Activated CD8-positive, alpha-beta memory T cell treated with anti-CD3 and anti-CD28 coated beads for 36 hours (primary cell): Measurements from ENCODE around the gene S100A6. TPM values are rescaled to one million over a fixed set of nuclear protein-coding genes. Genes with fewer than 3 reads are reported as not detected.

Experiments used
- CTCF ChIA-PET: fragments of 350-600 bp; sonication (Branson Sonifier 250); formaldehyde crosslinking; loops from one replicate; lab custom pipeline; 2021; ENCODE audit warnings: antibody characterized with exemption; lab: Charles Lee
- POLR2A ChIA-PET: fragments of 350-600 bp; sonication (Branson Sonifier 250); formaldehyde crosslinking; loops from one replicate; lab custom pipeline; 2021; ENCODE audit warnings: antibody characterized with exemption; lab: Charles Lee
- total RNA-seq, 2 experiments: library from RNA; stranded (reverse); gene quantifications; one replicate each; pipeline ENCODE4 v1.2.3, GENCODE V29; 2021

Gene S100A6
- total RNA-seq, 2 experiments from 2014 or later: 203 to 213 TPM

DNA sequence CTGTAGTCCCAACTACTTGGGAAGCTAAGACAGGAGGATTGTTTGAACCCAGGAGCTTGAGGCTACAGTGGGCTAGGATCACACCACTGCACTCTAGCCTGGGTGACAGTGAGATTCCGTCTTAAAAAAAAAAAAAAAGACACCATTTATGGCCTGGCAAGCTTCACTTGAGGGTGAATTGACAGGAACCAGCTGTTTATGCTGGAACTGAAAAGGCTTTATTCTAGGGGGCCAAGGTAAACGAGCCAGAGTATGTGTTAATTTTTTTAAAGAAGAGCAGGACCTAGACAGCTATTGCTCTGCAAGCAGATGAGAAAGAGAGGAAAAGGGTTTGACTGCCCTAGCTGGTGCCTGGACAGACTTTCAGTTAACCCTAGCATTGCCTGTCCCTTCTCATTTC, 37.0 kb downstream of the S100A6 start:
- POLR2A ChIA-PET: no interaction called here
- CTCF ChIA-PET: interaction anchor here (0.8 kb wide), 1 partner anchor 12 kb away, joined by 3 read pairs; no protein-coding TSS in a partner anchor

GRCh38 chr1:153495536-153495935, 40.3 kb downstream of the S100A6 start:
- CTCF ChIA-PET: interaction anchor here (0.6 to 4.3 kb wide), 11 partner anchors 10 to 149 kb away, joined by 3 to 39 read pairs (median 5); partner anchors contain the start of genes PGLYRP4 and S100A9
- POLR2A ChIA-PET: no interaction called here

- ChIA-PET CTCF (interaction anchor here (0.6 to 4.3 kb wide), 13 partner anchors 10 to 149 kb away, joined by 3 to 39 read pairs (median 5); partner anchors contain the start of genes PGLYRP4 and S100A9), POLR2A (no interaction called here)
Observed at GRCh38 chr1:153494976-153495535, 40.7 kb downstream of the S100A6 start.

- ChIA-PET POLR2A (no interaction called here), CTCF (interaction anchor here (1.5 to 4.3 kb wide), 3 partner anchors 27 to 147 kb away, joined by 7 to 39 read pairs (median 9); no protein-coding TSS in a partner anchor)
Observed at GRCh38 chr1:153493343-153493960, 42.3 kb downstream of the S100A6 start.

DNA sequence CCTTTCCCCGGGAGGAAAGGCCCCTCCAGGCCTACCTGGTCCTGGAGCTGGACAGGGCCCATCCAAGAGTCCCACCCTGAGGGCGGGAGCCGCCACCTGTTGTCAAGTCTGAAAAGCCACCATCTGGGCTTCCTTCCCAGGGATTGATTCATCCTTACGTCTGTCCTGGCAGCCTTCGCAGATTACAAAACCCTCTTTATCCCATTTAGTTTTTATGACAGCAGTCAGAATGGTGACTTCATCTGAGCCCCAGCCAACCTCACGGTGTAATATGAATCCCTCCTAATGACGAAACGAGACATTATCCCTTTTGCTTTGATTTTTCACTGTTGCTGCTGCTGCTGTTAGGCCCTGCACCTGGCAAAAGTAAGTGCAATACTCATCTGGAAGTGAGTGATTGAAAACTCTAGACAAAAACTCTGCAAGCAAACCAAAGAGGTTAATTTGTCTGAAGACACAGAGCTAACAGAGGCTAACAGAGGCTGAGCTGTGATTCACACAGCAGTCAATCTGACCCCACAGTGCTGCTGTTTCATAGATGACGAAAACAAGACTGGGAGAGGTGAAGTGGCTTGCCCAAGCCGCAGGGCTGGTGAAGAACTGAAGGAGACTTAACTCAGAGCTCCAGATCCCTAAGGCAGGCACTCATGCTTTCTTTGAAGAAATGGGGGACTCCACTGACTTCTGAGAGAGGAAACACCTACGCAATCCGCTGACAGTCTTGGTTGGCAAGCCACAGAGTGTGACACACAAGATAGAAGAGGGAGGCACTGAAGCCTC, 45.3 kb downstream of the S100A6 start:
- POLR2A ChIA-PET: no interaction called here
- CTCF ChIA-PET: interaction anchor here (0.6 kb wide), 1 partner anchor 105 kb away, joined by 3 read pairs; no protein-coding TSS in a partner anchor

- CTCF ChIA-PET: no interaction called here
- POLR2A ChIA-PET: no interaction called here
Observed at GRCh38 chr1:153488731-153489130, 47.1 kb downstream of the S100A6 start.

DNA sequence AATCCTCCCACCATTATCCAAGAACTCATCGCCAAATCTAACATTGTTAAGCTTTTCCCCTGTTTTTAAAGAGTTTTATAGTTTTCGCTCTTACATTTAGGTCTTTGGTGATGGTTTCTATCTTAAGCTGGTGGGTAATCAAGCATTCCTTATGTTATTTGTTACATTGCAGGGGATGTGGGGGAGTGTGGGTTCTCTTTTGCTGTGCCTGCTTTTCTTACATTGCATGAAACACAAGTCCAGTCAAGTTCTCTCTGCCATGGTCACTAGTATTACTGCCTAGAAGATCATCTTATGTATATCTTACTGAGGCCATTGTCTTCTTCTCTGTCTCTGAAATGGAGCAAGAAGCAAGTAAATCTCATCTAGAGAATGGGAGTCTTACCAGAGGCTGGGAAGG, 48.1 kb downstream of the S100A6 start:
- ChIA-PET POLR2A (no interaction called here), CTCF (interaction anchor here (0.6 to 0.9 kb wide), 2 partner anchors 27 to 134 kb away, joined by 3 read pairs; partner anchors contain the start of gene S100A7)

DNA sequence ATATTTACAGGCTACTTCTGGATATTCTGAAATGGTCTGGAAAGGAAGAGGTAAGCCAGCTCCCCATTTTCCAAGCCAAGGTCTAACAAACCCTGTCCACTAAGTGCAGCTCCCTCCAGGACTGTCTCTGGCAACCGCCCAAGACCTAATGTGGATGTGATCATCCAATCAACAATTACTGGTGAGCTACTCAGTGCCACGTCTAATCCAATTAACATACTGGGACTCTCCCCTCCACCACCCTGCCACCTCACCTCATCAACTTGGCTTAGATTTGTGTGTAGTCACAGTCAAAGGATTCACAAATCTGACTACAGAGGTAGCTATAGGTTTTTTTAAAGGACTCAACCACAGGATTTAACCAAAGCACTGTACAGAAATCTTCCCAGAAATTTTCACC, 49.9 kb downstream of the S100A6 start:
- ChIA-PET POLR2A (no interaction called here), CTCF (interaction anchor here (2.5 kb wide), 1 partner anchor 9 kb away, joined by 11 read pairs; no protein-coding TSS in a partner anchor)

Other genes with a start within 250 kb of the S100A6 start
- not detected for gene PGLYRP3, start 223.0 kb downstream of the S100A6 start, total RNA-seq
- gene PGLYRP4, start 187.2 kb downstream of the S100A6 start, total RNA-seq: not detected
- gene S100A9, start 178.1 kb downstream of the S100A6 start, total RNA-seq: not detected
- gene S100A12, start 160.4 kb downstream of the S100A6 start, total RNA-seq: not detected
- gene S100A8, start 144.9 kb downstream of the S100A6 start, total RNA-seq: not detected
- gene S100A7A, start 119.5 kb downstream of the S100A6 start, total RNA-seq: not detected
- gene S100A7, start 75.3 kb downstream of the S100A6 start, total RNA-seq: not detected
- gene S100A5, start 4.9 kb upstream of the S100A6 start, total RNA-seq: 1 to 10 TPM; 1.1 to 1.2 TPM
- 100 to 1,000 TPM; 125 TPM for gene S100A4, start 9.8 kb upstream of the S100A6 start, total RNA-seq
- gene S100A3, start 13.3 kb upstream of the S100A6 start, total RNA-seq: not detected
- 1 to 10 TPM; 1.2 to 1.6 TPM for gene S100A2, start 29.9 kb upstream of the S100A6 start, total RNA-seq
- gene S100A16, start 77.1 kb upstream of the S100A6 start, total RNA-seq: not detected
- not detected for gene S100A14, start 80.3 kb upstream of the S100A6 start, total RNA-seq
- gene S100A13, start 91.5 kb upstream of the S100A6 start, total RNA-seq: 1 to 10 TPM; 5.1 to 6.9 TPM
- gene S100A1, start 92.4 kb upstream of the S100A6 start, total RNA-seq: not detected
- 10 to 100 TPM; 90.4 to 93.0 TPM for gene CHTOP, start 98.1 kb upstream of the S100A6 start, total RNA-seq
- 10 to 100 TPM; 34.3 to 34.4 TPM for gene SNAPIN, start 122.7 kb upstream of the S100A6 start, total RNA-seq
- gene ILF2, start 135.0 kb upstream of the S100A6 start, total RNA-seq: 100 to 1,000 TPM; 372 to 384 TPM
- gene NPR1, start 142.7 kb upstream of the S100A6 start, total RNA-seq: not detected
- 10 to 100 TPM; 54.9 to 55.3 TPM for gene INTS3, start 192.1 kb upstream of the S100A6 start, total RNA-seq
- gene SLC27A3, start 239.4 kb upstream of the S100A6 start, total RNA-seq: 10 to 100 TPM; 11.2 to 12.1 TPM